ENCODE measurements around the gene TECTB.

DNA sequence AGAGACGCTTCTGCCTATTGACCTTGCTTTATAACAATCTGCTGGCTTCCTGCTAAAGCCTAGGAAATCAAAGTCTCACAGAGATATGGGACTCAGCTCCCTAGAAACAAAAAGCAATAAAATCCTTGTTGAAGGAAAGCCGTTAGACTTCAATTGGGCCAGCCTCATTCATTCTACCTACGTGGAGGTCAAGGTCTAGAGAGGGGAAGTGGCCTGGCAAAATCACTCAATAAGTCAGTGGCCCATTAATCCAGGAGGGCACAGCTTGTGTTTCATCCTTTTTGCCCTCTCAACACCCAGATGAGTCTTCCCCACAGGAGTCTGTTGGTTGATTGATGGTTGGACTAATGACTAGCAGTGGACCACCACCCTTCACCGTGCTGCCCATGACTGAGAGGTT, 50.3 kb downstream of the TECTB start:
- no peak for TF ChIP-seq CTCF (IDR thresholded peaks at IDR 0.05)
- TF ChIP-seq POLR2A (IDR thresholded peaks at IDR 0.05): no peak

All from right lobe of liver (tissue), 4 donors.